GM04503 (cell line): Measurements from ENCODE around the gene CSNK1G2.

Source experiments
- DNase-seq: peaks from one replicate; pipeline ENCODE4 v3.0.0-alpha.2; 2012; ENCODE audit warnings: low read depth

Gene CSNK1G2

DNA sequence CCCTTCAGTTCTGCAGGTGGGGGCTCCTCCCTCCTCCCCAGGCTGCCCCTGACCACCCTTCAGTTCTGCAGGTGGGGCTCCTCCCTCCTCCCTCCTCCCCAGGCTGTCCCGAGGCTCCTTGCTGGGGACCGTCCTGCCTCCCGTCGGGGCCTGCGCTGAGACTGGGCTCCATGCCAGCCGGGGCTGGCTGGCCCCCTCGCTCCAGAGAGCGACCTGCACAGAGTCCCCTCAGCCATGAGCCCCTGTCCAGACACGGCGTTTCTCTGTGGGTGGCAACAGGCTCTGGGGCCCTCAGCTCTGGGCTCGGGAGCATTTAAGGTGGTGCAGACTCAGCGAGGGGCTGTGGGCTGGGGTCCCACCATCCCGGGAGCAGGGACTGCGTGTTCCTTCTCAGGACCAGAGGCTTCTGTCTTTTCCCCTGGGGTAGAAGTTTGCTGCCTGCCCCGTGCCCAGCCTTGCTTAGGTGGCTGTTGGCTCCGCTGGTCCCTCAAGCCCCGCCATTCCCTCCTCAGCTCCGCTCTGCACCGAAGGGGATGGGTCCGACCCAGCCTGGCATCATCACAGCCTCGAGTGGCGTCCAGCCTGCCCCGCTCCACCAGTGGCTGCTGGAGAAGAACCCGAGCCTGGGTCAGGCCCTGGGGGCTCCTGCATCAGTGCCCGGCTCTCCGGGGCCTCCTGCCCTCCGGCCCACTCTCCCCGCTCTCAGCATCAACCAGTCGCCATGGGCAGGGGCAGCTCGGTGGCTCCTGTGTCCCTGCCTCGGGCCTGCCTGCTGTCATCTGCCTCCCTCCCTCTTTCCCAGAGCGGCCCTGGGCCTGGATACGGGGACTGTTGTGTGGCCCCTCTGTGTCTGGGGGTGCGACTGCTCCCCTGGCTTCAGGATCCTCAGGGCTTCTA, 27.6 kb downstream of the CSNK1G2 start:
- no peak for DNase-seq

DNA sequence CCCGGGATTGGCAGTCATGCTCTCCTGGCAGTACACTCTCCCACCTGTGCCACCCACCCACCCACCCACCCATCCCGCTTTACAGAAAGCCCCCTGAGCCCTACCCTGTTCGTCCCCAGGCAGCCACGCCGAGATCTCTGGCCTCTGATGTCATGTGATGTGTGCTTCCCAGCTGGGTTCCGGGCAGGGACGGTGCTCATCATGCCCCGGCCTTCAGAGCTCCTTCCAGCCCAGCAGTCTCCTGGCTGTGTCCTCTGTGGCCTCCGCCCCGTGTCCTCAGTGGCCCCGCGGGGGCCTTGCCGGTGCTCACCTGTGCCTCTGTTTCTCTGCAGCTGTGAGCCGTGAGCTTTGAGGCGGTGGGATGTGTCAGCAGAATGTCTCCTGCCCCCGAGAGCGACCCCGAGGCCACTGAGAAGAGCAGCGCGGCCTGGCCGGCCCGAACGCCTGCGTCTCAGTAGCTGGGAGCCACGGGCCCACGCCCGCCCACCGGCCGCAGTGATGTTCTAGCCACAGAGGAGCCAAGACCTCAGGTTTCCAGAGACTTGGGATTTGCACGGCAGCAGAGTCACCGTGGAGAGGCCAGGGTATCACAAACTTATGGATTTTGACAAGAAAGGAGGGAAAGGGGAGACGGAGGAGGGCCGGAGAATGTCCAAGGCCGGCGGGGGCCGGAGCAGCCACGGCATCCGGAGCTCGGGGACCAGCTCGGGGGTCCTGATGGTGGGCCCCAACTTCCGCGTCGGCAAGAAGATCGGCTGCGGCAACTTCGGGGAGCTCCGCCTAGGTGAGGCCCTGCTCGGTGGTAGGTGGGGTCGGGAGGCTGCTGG, 28.4 kb downstream of the CSNK1G2 start:
- no peak for DNase-seq

- no peak for DNase-seq
Measured at GRCh38 chr19:1970003-1970805, 29.2 kb downstream of the CSNK1G2 start.

GRCh38 chr19:1970806-1971502, 30.0 kb downstream of the CSNK1G2 start:
- DNase-seq = no peak

GRCh38 chr19:1974381-1975161, 33.6 kb downstream of the CSNK1G2 start:
- no peak for DNase-seq

DNA sequence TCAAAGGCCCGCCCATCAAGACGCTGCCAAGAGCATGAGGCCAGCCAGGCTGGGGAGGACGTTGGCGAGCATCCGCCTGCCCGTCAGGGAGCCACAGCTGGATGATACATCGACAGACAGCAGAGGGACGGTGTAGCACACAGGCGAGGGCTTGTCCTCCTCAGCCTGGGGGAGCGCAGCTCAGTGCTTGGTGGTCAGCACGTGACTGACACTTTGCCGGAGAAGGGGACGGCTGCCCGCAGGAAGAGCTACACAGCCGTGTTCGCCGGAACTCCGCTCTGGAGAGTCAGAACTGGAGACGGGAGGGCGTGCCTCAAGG, 34.1 kb downstream of the CSNK1G2 start:
- DNase-seq = no peak

DNA sequence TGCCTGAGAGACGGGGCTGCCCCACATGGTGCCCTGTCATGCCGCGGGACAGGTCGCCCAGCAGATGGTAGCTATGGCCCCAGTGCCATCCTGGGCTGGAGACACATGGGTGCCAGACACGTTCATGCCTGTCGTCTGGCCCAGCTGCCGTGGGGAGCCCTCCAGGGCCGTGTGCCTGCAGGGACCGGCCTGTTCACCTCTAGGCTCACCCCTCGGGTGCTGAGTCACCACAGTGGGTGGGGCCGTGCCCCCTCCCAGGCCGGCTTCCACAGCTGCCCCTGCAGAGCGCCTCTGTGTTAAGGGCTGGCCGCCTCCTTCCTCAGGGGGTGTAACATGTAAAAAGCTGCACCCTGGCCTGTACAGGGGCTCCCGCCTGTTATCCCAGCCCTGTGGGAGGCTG, 36.1 kb downstream of the CSNK1G2 start:
- DNase-seq = no peak

DNA sequence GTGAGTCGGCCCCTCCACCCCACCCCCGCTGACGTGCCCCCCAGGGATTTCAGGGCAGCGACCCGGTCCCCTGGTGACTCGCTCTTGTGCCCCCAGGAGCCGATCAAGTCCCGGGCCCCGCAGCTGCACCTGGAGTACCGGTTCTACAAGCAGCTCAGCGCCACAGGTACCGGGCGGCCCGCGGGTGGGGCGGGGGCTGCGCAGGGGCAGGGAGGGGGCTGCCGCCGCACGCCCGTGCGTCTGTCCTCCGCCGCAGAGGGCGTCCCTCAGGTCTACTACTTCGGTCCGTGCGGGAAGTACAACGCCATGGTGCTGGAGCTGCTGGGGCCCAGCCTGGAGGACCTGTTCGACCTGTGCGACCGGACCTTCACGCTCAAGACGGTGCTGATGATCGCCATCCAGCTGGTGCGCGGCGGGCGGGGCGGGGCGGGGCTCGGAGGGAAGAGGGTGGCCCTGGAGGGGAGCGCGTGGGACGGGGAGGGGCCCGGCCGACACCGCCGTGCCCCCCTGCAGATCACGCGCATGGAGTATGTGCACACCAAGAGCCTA, 37.4 kb downstream of the CSNK1G2 start:
- no peak for DNase-seq

DNA sequence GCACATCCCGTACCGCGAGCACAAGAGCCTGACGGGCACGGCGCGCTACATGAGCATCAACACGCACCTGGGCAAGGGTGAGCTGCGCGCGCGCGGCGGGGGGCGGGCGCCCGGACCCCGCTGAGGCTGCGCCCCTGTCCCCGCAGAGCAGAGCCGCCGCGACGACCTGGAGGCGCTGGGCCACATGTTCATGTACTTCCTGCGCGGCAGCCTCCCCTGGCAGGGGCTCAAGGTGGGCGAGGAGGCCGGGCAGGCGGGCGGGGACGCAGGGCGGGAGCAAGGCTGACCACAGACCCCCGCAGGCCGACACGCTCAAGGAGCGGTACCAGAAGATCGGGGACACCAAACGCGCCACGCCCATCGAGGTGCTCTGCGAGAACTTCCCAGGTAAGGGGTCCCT, 38.0 kb downstream of the CSNK1G2 start:
- no peak for DNase-seq

DNA sequence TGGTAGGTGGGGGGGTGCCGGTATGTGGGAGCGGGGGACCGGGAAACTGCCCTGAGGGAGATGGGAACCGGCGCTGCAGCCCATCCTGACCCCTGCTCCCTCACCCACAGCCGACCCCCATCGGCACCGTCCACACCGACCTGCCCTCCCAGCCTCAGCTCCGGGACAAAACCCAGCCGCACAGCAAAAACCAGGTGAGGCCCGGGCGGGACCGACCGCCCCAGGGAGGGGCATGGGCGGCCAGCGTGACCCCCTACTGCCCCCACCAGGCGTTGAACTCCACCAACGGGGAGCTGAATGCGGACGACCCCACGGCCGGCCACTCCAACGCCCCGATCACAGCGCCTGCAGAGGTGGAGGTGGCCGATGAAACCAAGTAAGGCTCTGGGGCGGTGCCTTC, 38.7 kb downstream of the CSNK1G2 start:
- no peak for DNase-seq

- no peak for DNase-seq
Measured at GRCh38 chr19:1980091-1980808, 39.3 kb downstream of the CSNK1G2 start.

- DNase-seq = no peak
Measured at GRCh38 chr19:1980809-1981181, 39.8 kb downstream of the CSNK1G2 start.

GRCh38 chr19:1981253-1981652, 40.3 kb downstream of the CSNK1G2 start:
- DNase-seq = no peak

GRCh38 chr19:1984357-1984756, 43.4 kb downstream of the CSNK1G2 start:
- DNase-seq = no peak

- DNase-seq = no peak
Measured at GRCh38 chr19:1985588-1986356, 44.8 kb downstream of the CSNK1G2 start.

DNA sequence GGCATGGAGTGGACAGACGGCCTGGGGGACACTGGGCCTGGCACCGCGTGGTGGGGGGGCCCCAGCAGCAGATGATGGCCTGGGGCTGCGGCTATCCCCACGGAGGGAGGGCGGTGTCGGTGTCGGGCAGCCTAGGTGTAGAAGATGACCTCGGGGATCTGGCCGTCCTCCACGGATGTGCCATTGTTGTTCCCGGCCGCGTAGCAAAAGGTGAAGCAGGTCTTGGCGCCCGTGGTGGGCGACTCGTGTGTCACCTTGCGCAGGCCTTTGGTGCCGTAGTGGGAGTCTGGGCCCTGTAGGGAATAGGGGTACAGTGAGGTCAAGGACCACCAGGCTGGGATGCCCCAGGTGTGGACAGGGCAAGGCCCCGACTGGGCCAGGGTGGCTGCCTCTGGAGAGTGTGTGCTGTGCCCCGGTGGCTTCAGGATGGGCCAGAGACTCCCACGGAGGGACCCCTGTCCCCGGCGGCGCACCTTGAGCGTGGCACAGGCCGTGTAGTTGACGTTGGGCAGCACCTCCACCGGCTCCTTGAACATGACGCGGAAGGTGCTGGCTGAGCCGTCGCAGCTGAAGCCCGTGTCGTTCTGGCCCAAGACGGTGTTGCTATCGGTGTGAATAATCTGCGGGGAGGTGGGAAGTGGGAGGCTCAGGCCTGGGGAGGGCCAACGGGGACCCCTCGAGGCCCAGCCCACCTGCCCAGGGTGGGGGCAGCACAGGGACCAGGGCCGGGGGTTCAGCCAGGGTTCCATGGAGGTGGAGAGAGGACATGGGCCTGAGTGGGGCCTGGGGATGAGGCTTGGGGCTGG, 45.6 kb downstream of the CSNK1G2 start:
- DNase-seq = no peak

DNA sequence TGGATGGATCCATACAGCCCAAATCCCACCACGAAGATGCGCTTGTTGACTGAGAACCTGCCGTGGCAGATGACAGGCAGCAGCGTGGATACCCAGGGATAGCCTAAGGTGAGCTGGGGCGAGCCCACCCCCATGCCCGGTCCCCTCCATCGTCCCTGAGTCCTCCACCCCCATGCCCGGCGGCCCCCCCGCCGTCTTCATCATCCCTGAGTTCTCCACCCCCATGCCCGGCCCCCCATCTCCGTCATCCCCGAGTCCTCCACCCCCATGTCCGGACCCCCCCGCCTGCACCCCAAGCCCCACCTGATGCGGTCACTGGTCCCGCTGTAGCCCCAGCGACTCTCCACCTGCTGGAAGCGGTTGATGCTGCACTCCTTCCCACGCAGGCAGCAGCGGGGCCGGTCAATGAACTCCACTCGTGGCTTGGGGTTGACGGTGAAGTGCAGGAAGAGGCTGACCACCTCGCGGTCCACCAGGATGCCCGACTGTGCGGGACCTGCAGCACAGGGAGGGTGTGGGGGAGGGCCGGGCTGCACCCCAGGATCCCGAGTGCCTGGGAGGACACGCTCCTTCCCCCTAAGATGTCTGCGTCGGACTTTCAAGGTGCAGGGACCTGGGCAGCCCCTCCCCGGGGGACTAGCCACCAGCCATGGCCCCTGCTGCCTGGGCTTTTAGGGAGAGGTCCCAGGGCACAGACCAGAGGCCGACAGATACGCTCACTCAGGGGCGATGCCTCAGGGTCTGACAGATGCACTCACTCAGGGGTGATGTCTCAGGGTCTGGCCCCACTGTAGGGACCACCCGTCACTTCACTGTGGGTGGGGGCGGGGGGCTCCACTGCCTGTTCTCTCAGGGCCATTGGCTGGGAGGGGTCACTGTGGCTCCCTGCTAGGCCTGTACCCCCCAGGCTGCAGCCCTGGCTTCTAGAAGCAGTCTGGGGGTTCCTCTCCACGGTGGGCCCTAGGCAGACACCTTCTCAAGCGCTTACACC, 46.5 kb downstream of the CSNK1G2 start:
- DNase-seq = no peak
